Measurements from ENCODE around the gene DDX51. TPM values are rescaled to one million over a fixed set of nuclear protein-coding genes. Genes with fewer than 3 reads are reported as not detected.

DDX51 gene
- total and polyA plus RNA-seq, 2 of the 13 experiments (the other 11 are each of a cell fraction or from before 2014, with no cell fraction given), result 10.1 TPM

- intact Hi-C loops (cut with micrococcal nuclease; ENCODE audit: unreplicated experiment), result no loop called here
- in situ Hi-C loops (cut with HindIII; ENCODE audit: extremely low pct_ligation_motif_present, low pct_unique_long_range_greater_than_20kb), result no loop called here
- Histone ChIP-seq H2AFZ (ENCODE audit: low read length) (no peak overlapping the region), H3K4me1 (ENCODE audit: insufficient read depth, low read length) (no peaks in the 10 kb centered on the region), H3K27ac (ENCODE audit: extremely low read length, insufficient read depth, low read length) (no peak overlapping the region), H3K27me3 (ENCODE audit: control insufficient read depth in 1 of 2, insufficient read depth in 2 of 2, low read length in 2 of 2) (no peaks in the 10 kb centered on the region), H3K9ac (ENCODE audit: insufficient read depth, low read depth, low read length) (no peak overlapping the region), H4K20me1 (ENCODE audit: insufficient read depth, low read length) (no peaks in the 10 kb centered on the region), H3K79me2 (ENCODE audit: insufficient read depth, low read length) (no peaks in the 10 kb centered on the region), H3K36me3 (replicated peaks in 1 of 2; ENCODE audit: control insufficient read depth in 1 of 2, insufficient read depth in 2 of 2, low read length in 2 of 2) (peaks cover 9 to 41% of the 10 kb centered on the region in 2 experiments), H3K4me3 (replicated peaks in 1 of 3; ENCODE audit: insufficient read depth in 1 of 3, low read depth in 2 of 3, low read length in 3 of 3) (no peak overlapping the region), H3K4me2 (ENCODE audit: low read depth, low read length) (no peak overlapping the region), H3K9me3 (ENCODE audit: low read length) (no peaks in the 10 kb centered on the region)
- 92% methylated on average over 16 of the region's 16 CpGs for WGBS (ENCODE audit: low lambda C conversion rate)
- CTCF ChIA-PET (ENCODE audit: low intra/inter-chr PET ratio, low total read pairs), result no interaction called here
- DNase-seq (ENCODE audit: low spot score), result no peak
- BruUV-seq (replicated peaks), result no TSS peak
- peak; percentile 41 for TF ChIP-seq RFX1 (IDR thresholded peaks at IDR 0.05)
- no peak for TF ChIP-seq SAP130 (CRISPR knock-in tag; IDR thresholded peaks at IDR 0.05; ENCODE audit: low read depth)
- no peak for TF ChIP-seq REL (CRISPR knock-in tag; conservative IDR thresholded peaks at IDR 0.05)
- no peak for TF ChIP-seq ZNF598 (CRISPR knock-in tag; IDR thresholded peaks at IDR 0.05; ENCODE audit: borderline replicate concordance)
- no peak for TF ChIP-seq ZBTB44 (CRISPR knock-in tag; IDR thresholded peaks at IDR 0.05)
- TF ChIP-seq RFXAP (CRISPR knock-in tag; IDR thresholded peaks at IDR 0.05; ENCODE audit: borderline replicate concordance), result no peak
- no peak for TF ChIP-seq ZNF484 (CRISPR knock-in tag; IDR thresholded peaks at IDR 0.05; ENCODE audit: borderline replicate concordance, low read depth)
- no peak for ATAC-seq
- POLR2A ChIA-PET, result no interaction called here
- FAIRE-seq, result no peak
These were observed 35.8 kb downstream of the DDX51 start for GRCh38 chr12:132108211-132108832.

- no peaks in the 10 kb centered on the region for H3K79me2 ChIP-seq (ENCODE audit: insufficient read depth, low read length)
- in situ Hi-C loops (cut with HindIII; ENCODE audit: extremely low pct_ligation_motif_present, low pct_unique_long_range_greater_than_20kb) (no loop called here), intact Hi-C loops (cut with micrococcal nuclease; ENCODE audit: unreplicated experiment) (no loop called here)
- no peak for DNase-seq (ENCODE audit: low spot score)
- H3K4me3 ChIP-seq (replicated peaks in 1 of 3; ENCODE audit: insufficient read depth in 1 of 3, low read depth in 2 of 3, low read length in 3 of 3), result no peak overlapping the region
- 95% methylated on average over 7 of the region's 7 CpGs for WGBS (ENCODE audit: low lambda C conversion rate)
- H3K4me1 ChIP-seq (ENCODE audit: insufficient read depth, low read length), result no peaks in the 10 kb centered on the region
- FAIRE-seq, result no peak
- no peak overlapping the region for H2AFZ ChIP-seq (ENCODE audit: low read length)
- ATAC-seq, result no peak
- H3K4me2 ChIP-seq (ENCODE audit: low read depth, low read length), result no peak overlapping the region
- no peak overlapping the region for H3K9ac ChIP-seq (ENCODE audit: insufficient read depth, low read depth, low read length)
- H4K20me1 ChIP-seq (ENCODE audit: insufficient read depth, low read length), result peaks cover 4% of the 10 kb centered on the region; the same call in 1 of the 2 replicates
- no peaks in the 10 kb centered on the region for H3K27me3 ChIP-seq (ENCODE audit: control insufficient read depth in 1 of 2, insufficient read depth in 2 of 2, low read length in 2 of 2)
- TF ChIP-seq SIX1 (CRISPR knock-in tag; IDR thresholded peaks at IDR 0.05; ENCODE audit: borderline replicate concordance), result peak; percentile 35; the same call in 1 of the 2 replicates
- TF ChIP-seq PLRG1 (conservative IDR thresholded peaks at IDR 0.05), result no peak
- H3K27ac ChIP-seq (ENCODE audit: extremely low read length, insufficient read depth, low read length), result no peak overlapping the region
- POLR2A ChIA-PET, result no interaction called here
- no peaks in the 10 kb centered on the region for H3K9me3 ChIP-seq (ENCODE audit: low read length)
- CTCF ChIA-PET (ENCODE audit: low intra/inter-chr PET ratio, low total read pairs), result no interaction called here
- no TSS peak for BruUV-seq (replicated peaks)
- H3K36me3 ChIP-seq (replicated peaks in 1 of 2; ENCODE audit: control insufficient read depth in 1 of 2, insufficient read depth in 2 of 2, low read length in 2 of 2), result peaks cover 8 to 35% of the 10 kb centered on the region in 2 experiments
These were observed 37.2 kb downstream of the DDX51 start for GRCh38 chr12:132106921-132107320.
